ENCODE data around the gene KHDRBS2.

The KHDRBS2 gene

DNA sequence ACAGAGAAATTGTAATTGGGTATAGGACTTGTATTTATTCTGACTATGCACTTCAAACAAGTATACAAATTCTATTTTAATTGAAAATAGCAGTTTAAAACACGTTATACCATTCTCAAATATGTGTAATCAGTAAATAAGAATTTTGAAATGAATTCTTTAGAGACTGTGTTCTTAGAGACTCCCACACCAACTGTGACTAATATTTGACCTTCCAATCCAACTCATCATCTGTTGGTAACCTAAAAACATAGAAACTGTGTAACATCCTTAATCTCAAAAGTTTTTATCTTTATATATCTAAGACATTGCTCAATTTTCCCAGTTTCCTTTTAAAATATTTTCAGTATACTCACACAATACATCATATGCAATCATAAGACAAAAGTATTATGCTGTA, 83.9 kb downstream of the KHDRBS2 start:
- Histone ChIP-seq H3K4me1 (ENCODE audit: low read depth, poor library complexity, severe bottlenecking) (no peaks in the 10 kb centered on the region), H3K4me2 (no peak overlapping the region), H2AFZ (ENCODE audit: low read depth) (no peak overlapping the region), H3K79me2 (ENCODE audit: insufficient read depth, low read depth) (no peaks in the 10 kb centered on the region), H3K27ac (no peak overlapping the region), H3K36me3 (ENCODE audit: insufficient read depth) (no peaks in the 10 kb centered on the region), H3K4me3 (IDR thresholded peaks at IDR 0.05; ENCODE audit: insufficient read depth, low read depth, low read length) (no peak overlapping the region), H3K9ac (no peak overlapping the region), H3K27me3 (ENCODE audit: insufficient read depth, low read depth) (no peaks in the 10 kb centered on the region), H4K20me1 (ENCODE audit: insufficient read depth) (no peaks in the 10 kb centered on the region)
- TF ChIP-seq, protein P1, sequence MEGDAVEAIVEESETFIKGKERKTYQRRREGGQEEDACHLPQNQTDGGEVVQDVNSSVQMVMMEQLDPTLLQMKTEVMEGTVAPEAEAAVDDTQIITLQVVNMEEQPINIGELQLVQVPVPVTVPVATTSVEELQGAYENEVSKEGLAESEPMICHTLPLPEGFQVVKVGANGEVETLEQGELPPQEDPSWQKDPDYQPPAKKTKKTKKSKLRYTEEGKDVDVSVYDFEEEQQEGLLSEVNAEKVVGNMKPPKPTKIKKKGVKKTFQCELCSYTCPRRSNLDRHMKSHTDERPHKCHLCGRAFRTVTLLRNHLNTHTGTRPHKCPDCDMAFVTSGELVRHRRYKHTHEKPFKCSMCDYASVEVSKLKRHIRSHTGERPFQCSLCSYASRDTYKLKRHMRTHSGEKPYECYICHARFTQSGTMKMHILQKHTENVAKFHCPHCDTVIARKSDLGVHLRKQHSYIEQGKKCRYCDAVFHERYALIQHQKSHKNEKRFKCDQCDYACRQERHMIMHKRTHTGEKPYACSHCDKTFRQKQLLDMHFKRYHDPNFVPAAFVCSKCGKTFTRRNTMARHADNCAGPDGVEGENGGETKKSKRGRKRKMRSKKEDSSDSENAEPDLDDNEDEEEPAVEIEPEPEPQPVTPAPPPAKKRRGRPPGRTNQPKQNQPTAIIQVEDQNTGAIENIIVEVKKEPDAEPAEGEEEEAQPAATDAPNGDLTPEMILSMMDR (conservative IDR thresholded peaks at IDR 0.05; ENCODE audit: low read depth, low read length), result no peak

DNA sequence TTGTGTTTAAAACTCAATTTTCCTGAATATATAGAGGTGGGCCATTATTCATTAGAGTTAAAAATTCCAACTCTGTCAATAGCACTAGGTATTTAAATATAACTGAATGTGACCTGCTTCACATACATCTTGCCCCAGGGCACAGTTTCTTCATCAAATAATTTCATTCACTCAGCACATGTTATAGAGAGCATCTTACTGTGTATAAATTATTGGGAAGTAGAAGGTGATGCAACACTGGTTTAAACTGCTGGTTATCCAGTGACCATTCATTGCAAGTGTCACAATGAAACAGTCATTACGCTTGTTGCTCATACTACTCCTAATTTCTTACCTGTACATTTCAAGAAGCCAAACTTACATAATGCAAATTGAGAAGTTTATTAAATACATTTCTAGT, 93.4 kb downstream of the KHDRBS2 start:
- H3K4me1 ChIP-seq (ENCODE audit: low read depth, poor library complexity, severe bottlenecking), result no peaks in the 10 kb centered on the region
- H4K20me1 ChIP-seq (ENCODE audit: insufficient read depth), result no peaks in the 10 kb centered on the region
- H3K4me2 ChIP-seq, result no peak overlapping the region
- no peaks in the 10 kb centered on the region for H3K36me3 ChIP-seq (ENCODE audit: insufficient read depth)
- no peaks in the 10 kb centered on the region for H3K27me3 ChIP-seq (ENCODE audit: insufficient read depth, low read depth)
- no peak overlapping the region for H2AFZ ChIP-seq (ENCODE audit: low read depth)
- no peak overlapping the region for H3K4me3 ChIP-seq (IDR thresholded peaks at IDR 0.05; ENCODE audit: insufficient read depth, low read depth, low read length)
- H3K79me2 ChIP-seq (ENCODE audit: insufficient read depth, low read depth), result no peaks in the 10 kb centered on the region
- H3K27ac ChIP-seq, result no peak overlapping the region
- H3K9ac ChIP-seq, result no peak overlapping the region
- TF ChIP-seq, protein P1 (conservative IDR thresholded peaks at IDR 0.05; ENCODE audit: low read depth, low read length), result no peak

DNA sequence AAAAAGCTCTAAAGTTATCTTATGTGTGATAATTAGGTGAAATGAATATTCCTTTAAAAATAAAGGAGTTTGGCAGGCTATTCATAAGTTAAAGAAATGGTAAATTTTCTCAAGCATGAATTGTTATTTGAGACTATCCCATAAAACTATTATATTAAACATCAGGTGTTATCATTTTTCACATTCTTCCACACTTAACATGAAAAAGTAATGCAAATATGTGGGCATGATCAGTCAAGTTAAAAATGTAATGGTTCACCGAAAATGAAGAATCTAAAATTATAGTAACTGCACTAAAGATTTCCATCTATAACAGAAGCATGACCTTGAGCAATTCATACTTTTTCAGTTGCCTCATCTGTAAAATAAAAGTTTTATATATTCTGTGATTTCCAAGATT, 110.8 kb downstream of the KHDRBS2 start:
- TF ChIP-seq, protein P1 (conservative IDR thresholded peaks at IDR 0.05; ENCODE audit: low read depth, low read length), result no peak
- Histone ChIP-seq H3K4me1 (ENCODE audit: low read depth, poor library complexity, severe bottlenecking) (no peaks in the 10 kb centered on the region), H3K4me2 (no peak overlapping the region), H3K27ac (no peak overlapping the region), H3K9ac (no peak overlapping the region), H2AFZ (ENCODE audit: low read depth) (no peak overlapping the region), H3K36me3 (ENCODE audit: insufficient read depth) (no peaks in the 10 kb centered on the region; the same call in 1 of the 2 replicates), H3K4me3 (IDR thresholded peaks at IDR 0.05; ENCODE audit: insufficient read depth, low read depth, low read length) (no peak overlapping the region), H4K20me1 (ENCODE audit: insufficient read depth) (no peaks in the 10 kb centered on the region), H3K79me2 (ENCODE audit: insufficient read depth, low read depth) (no peaks in the 10 kb centered on the region), H3K27me3 (ENCODE audit: insufficient read depth, low read depth) (no peaks in the 10 kb centered on the region)

DNA sequence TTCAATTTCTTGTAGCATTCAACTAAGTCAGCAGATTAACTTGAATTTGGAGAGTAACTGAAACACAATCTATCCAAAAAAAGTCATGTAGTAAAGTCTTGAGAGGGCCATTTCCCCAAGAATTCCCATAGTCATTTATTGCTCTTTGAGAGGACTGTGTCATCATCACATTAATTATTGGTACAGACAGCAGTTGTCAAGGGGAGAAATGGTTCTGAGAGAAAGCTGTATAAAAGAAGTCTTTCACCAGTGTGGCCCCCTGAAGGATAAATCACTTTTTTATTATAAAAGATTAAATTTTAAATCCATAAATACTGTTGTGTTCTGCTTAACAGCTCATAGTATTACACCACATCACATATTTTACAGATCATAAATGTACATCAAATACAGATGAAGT, 111.5 kb downstream of the KHDRBS2 start:
- Histone ChIP-seq H3K4me1 (ENCODE audit: low read depth, poor library complexity, severe bottlenecking) (no peaks in the 10 kb centered on the region), H3K79me2 (ENCODE audit: insufficient read depth, low read depth) (no peaks in the 10 kb centered on the region), H3K27me3 (ENCODE audit: insufficient read depth, low read depth) (no peaks in the 10 kb centered on the region), H3K9ac (no peak overlapping the region), H3K4me3 (IDR thresholded peaks at IDR 0.05; ENCODE audit: insufficient read depth, low read depth, low read length) (no peak overlapping the region), H3K4me2 (no peak overlapping the region), H4K20me1 (ENCODE audit: insufficient read depth) (no peaks in the 10 kb centered on the region), H3K27ac (no peak overlapping the region), H2AFZ (ENCODE audit: low read depth) (no peak overlapping the region), H3K36me3 (ENCODE audit: insufficient read depth) (no peaks in the 10 kb centered on the region; the same call in 1 of the 2 replicates)
- TF ChIP-seq, protein P1 (conservative IDR thresholded peaks at IDR 0.05; ENCODE audit: low read depth, low read length), result no peak
